Endothelial cell of coronary artery (primary cell): ENCODE results near the gene APBB1. TPM values are rescaled to one million over a fixed set of nuclear protein-coding genes. Genes with fewer than 3 reads are reported as not detected.

Source experiments
- total RNA-seq: library from RNA; depleted of rRNA; stranded (reverse); fragments of >200 nt; gene quantifications from 2 replicates; pipeline ENCODE4 v1.2.3, GENCODE V29; 2014

The APBB1 gene
- total RNA-seq = 46.8 and 56.2 TPM in 2 replicates

GRCh38 chr11:6419009-6419631 is at the start of gene APBB1:
TSS of gene APBB1 (minus strand) at chr11:6419094. CDS start at chr11:6411347, 7,747 bp downstream.

DNA sequence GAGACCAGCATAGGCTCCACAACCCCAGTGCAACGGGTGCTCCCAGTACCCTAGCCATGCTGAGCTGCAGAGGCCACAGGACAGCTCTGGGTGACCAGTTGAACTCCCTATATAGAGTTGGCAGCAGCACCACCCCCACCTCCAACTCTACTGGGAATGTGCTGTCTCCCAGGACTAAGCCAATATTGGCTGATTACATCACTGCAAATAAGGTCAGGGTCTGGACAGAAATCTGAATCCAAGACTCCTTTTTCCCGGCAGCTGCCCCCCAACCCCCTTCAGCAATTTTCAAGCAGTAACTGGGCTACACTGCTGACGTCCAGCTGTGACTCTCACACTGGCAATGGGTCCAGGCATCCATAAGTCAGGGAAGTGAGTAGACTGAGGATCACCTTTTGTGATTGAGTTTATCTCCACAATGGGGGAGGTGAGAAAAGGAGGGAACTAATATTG is 22.0 kb upstream of the APBB1 start, which contains the start of gene HPX:
Gene HPX (minus strand): TSS at position 82 of the 453 bp plus-strand sequence. CDS start 24 bp downstream, at position 58.

DNA sequence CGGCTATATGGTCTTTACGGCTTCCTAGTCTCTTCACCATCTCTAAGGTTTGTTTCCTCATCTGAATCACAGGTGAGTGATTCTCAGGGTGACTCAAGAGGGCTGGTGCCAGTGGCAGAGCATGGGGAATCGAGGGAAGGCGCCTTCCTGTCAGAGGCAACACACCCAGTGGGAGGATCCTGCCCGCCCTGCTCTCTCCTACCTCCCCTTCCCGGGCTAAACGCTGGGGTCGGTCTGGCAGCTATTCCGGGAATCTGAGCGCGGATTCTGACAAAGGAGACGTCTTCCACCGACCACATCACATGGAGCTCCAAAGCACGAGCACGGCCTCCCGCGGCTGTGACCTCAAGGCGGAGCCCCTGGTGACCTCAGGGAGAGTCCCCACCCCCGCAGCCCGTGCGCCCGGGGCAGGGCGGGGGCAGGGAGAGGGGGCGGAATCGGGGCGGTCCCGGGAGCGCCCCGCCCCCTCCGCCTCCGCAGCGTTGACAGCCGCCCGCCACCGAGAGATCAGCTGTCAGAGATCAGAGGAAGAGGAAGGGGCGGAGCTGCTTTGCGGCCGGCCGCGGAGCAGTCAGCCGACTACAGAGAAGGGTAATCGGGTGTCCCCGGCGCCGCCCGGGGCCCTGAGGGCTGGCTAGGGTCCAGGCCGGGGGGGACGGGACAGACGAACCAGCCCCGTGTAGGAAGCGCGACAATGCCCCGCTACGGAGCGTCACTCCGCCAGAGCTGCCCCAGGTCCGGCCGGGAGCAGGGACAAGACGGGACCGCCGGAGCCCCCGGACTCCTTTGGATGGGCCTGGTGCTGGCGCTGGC is 28.8 kb downstream of the APBB1 start, which contains the start of gene SMPD1:
Gene SMPD1 (plus strand): TSS at position 570 of the 813 bp plus-strand sequence. CDS start 125 bp downstream, at position 695.

Other genes with a start within 250 kb of the APBB1 start
- gene OR52B2, start 248.8 kb downstream of the APBB1 start, total RNA-seq = not detected in 2 replicates
- gene OR52W1, start 219.9 kb downstream of the APBB1 start, total RNA-seq = not detected in 2 replicates
- gene C11orf42, start 213.5 kb downstream of the APBB1 start, total RNA-seq = not detected in 2 replicates
- gene FHIP1B, start 184.5 kb downstream of the APBB1 start, total RNA-seq = 7.4 and 9.0 TPM in 2 replicates
- not detected in 2 replicates for gene CNGA4, start 180.0 kb downstream of the APBB1 start, total RNA-seq
- not detected in 2 replicates for gene CCKBR, start 159.3 kb downstream of the APBB1 start, total RNA-seq
- 39.6 and 119 TPM in 2 replicates for gene CAVIN3, start 98.6 kb downstream of the APBB1 start, total RNA-seq
- 13.0 and 23.2 TPM in 2 replicates for gene SMPD1, start 28.6 kb downstream of the APBB1 start, total RNA-seq
- 0.28 and 0.36 TPM in 2 replicates for gene HPX, start 21.9 kb upstream of the APBB1 start, total RNA-seq
- gene TRIM3, start 54.8 kb upstream of the APBB1 start, total RNA-seq = 19.3 and 37.8 TPM in 2 replicates
- 40.9 and 45.9 TPM in 2 replicates for gene ARFIP2, start 62.2 kb upstream of the APBB1 start, total RNA-seq
- 19.6 and 21.1 TPM in 2 replicates for gene TIMM10B, start 62.4 kb upstream of the APBB1 start, total RNA-seq
- 1.6 and 2.8 TPM in 2 replicates for gene DNHD1, start 78.2 kb upstream of the APBB1 start, total RNA-seq
- gene RRP8, start 184.5 kb upstream of the APBB1 start, total RNA-seq = 10.7 and 12.4 TPM in 2 replicates
- gene ILK, start 184.7 kb upstream of the APBB1 start, total RNA-seq = 156 and 223 TPM in 2 replicates
- gene TAF10, start 193.1 kb upstream of the APBB1 start, total RNA-seq = 50.7 and 67.4 TPM in 2 replicates
- gene TPP1, start 200.3 kb upstream of the APBB1 start, total RNA-seq = 57.1 and 101 TPM in 2 replicates
- 37.9 and 41.8 TPM in 2 replicates for gene DCHS1, start 236.7 kb upstream of the APBB1 start, total RNA-seq